ENCODE data around the gene CFAP20. TPM values are rescaled to one million over a fixed set of nuclear protein-coding genes. Genes with fewer than 3 reads are reported as not detected.

CFAP20 gene
- total RNA-seq, 1 donor: 35.7 TPM

GRCh38 chr16:58157951-58158540, 28.9 kb upstream of the CFAP20 start:
- DNase-seq (ENCODE audit: low read depth): no peak
- TF ChIP-seq, protein P1, sequence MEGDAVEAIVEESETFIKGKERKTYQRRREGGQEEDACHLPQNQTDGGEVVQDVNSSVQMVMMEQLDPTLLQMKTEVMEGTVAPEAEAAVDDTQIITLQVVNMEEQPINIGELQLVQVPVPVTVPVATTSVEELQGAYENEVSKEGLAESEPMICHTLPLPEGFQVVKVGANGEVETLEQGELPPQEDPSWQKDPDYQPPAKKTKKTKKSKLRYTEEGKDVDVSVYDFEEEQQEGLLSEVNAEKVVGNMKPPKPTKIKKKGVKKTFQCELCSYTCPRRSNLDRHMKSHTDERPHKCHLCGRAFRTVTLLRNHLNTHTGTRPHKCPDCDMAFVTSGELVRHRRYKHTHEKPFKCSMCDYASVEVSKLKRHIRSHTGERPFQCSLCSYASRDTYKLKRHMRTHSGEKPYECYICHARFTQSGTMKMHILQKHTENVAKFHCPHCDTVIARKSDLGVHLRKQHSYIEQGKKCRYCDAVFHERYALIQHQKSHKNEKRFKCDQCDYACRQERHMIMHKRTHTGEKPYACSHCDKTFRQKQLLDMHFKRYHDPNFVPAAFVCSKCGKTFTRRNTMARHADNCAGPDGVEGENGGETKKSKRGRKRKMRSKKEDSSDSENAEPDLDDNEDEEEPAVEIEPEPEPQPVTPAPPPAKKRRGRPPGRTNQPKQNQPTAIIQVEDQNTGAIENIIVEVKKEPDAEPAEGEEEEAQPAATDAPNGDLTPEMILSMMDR (IDR thresholded peaks at IDR 0.05; ENCODE audit: insufficient read depth, low read length): no peak

DNA sequence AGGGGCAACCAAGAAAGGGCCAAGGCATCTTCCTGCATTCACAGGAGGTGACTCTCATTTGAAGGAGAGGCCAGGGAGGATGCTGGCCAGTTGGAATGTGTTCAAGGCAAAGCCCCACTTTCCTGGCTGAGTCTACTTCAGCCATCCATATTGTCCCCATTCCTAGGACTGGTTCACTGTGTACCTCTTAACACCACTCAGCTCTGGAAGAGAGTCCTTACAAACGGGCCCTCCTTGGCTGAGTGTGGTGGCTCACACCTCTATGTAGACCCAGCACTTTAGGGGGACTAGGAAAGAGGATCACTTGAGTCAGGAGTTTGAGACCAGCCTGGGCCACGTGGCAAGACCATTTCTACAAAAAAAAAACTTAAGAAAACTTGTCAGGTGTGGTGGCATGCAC, 28.1 kb upstream of the CFAP20 start:
- TF ChIP-seq, protein P1 (IDR thresholded peaks at IDR 0.05; ENCODE audit: insufficient read depth, low read length): no peak
- no peak for DNase-seq (ENCODE audit: low read depth)
- H3K4me3 ChIP-seq (ENCODE audit: low read depth, low read length): no peak overlapping the region

More at GRCh38 chr16:58157951-58158540, 28.9 kb upstream of the CFAP20 start:
- no peak overlapping the region for H3K4me3 ChIP-seq (ENCODE audit: low read depth, low read length)

GRCh38 chr16:58155839-58156238, 26.7 kb upstream of the CFAP20 start:
- DNase-seq (ENCODE audit: low read depth): no peak

DNA sequence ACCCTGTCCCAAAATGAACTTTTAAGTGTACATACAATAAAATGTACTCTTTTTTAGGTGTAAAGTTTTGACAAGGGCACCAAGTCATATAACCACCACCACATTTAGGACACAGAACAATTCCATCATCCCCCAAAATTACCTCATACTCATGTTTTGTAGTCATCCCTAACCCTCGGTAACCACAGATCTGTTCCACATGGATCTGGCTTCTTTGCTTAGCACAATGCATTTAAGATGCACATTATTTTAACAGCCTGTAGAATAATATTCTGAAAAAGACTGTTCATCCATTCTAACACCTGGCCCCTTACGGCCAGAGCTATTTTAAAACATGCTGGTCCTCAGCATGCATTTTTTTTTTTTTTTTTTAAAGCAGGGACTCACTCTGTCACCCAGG, 25.2 kb upstream of the CFAP20 start:
- DNase-seq (ENCODE audit: low read depth): no peak

More at GRCh38 chr16:58155839-58156238, 26.7 kb upstream of the CFAP20 start:
- H3K4me3 ChIP-seq (ENCODE audit: low read depth, low read length): no peak overlapping the region
- TF ChIP-seq, protein P1 (IDR thresholded peaks at IDR 0.05; ENCODE audit: insufficient read depth, low read length): no peak

DNA sequence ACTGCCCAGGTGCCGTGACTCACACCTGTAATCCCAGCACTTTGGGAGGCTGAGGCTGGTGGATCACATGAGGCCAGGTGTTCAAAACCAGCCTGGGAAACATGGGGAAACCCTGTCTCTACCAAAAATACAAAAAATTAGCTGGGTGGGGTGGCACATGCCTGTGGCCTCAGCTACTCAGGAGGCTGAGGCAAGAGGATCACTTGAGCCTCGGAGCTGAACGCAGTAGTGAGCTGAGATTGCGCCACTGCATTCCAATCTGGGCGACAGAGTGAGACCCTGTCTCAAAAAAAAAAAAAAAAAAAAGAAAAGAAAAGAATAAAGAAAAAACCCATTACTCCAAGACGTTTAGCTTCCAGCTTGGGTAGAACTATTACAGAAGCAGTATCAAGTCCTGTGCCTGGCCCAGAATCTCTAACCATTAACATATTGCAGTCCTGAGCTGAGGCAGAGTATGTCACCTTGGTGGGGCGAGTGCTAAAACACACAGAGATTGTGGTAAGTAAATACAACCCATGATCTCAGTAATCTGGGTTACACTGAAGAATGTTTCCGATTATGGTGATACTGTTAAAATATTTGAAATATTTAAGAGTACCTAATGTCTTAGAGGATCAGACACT, 23.2 kb upstream of the CFAP20 start:
- DNase-seq (ENCODE audit: low read depth): no peak
- TF ChIP-seq, protein P1 (IDR thresholded peaks at IDR 0.05; ENCODE audit: insufficient read depth, low read length): no peak
- H3K4me3 ChIP-seq (ENCODE audit: low read depth, low read length): no peak overlapping the region

More for the DNA sequence above, 25.2 kb upstream of the CFAP20 start:
- H3K4me3 ChIP-seq (ENCODE audit: low read depth, low read length): no peak overlapping the region
- TF ChIP-seq, protein P1 (IDR thresholded peaks at IDR 0.05; ENCODE audit: insufficient read depth, low read length): no peak

GRCh38 chr16:58148526-58148925, 19.3 kb upstream of the CFAP20 start:
- TF ChIP-seq, protein P1 (IDR thresholded peaks at IDR 0.05; ENCODE audit: insufficient read depth, low read length): no peak
- H3K4me3 ChIP-seq (ENCODE audit: low read depth, low read length): no peak overlapping the region
- no peak for DNase-seq (ENCODE audit: low read depth)

All from fibroblast of the aortic adventitia (primary cell).